Measurements from ENCODE around the gene SERPIND1. TPM values are rescaled to one million over a fixed set of nuclear protein-coding genes. Genes with fewer than 3 reads are reported as not detected.

Gene SERPIND1
- total and polyA plus RNA-seq, 2 donors (not counting 1 experiment from before 2014, with no cell fraction given) = not detected

DNA sequence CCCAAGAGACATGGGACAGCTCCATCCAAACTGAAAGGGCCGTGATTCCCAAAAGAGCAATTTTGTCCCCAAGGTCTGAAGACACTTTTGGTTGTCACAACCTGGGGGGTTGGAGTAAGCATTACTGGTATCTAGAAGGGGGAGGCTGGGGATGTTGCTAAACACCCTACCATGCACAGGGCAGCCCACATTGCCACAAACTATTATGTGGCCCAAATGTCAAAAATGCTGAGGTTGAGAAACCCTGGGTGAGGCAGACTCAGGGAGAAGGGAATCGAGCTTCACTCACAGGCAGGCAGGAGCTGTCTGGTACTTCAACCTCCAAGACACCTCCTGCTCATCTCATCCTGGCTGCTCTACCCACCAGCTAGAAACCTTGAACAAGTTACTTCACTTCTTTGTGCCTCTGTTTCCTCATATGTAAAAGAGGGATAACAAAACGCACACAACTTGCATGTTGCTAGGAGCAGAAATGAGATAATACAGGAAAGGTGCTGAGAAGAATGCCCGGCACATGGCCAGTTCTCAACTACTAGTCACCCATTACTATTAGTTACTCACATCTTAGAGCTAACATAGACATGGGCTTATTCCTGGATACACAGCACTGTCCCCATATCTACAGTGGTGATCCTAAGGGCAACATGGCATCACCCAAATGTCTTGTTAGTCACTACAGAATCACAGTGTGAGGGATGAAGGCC is 8.8 kb downstream of the SERPIND1 start:
- Histone ChIP-seq H3K4me2 (replicated peaks; ENCODE audit: low read depth, low read length, poor library complexity, severe bottlenecking) (no peak overlapping the region), H2AFZ (ENCODE audit: insufficient read depth, low read depth, low read length, poor library complexity, severe bottlenecking) (no peak overlapping the region), H3K9me3 (ENCODE audit: control extremely low read depth in 1 of 3, control insufficient read depth in 2 of 3, insufficient read depth in 1 of 3, low read length in 2 of 3) (no peaks in the 10 kb centered on the region), H3K27me3 (replicated peaks in 1 of 4; ENCODE audit: control extremely low read depth in 1 of 4, control insufficient read depth in 3 of 4, insufficient read depth in 4 of 4, low read length in 3 of 4) (no peaks in the 10 kb centered on the region), H3K27ac (ENCODE audit: low read length in 2 of 2) (no peak overlapping the region), H4K20me1 (ENCODE audit: control insufficient read depth, insufficient read depth, low read length, poor library complexity, severe bottlenecking) (no peaks in the 10 kb centered on the region), H3K4me1 (ENCODE audit: control insufficient read depth in 2 of 2, insufficient read depth in 2 of 2, low read length in 2 of 2) (peaks cover 7 to 9% of the 10 kb centered on the region in 2 donors), H3K4me3 (ENCODE audit: control extremely low read depth in 1 of 5, extremely low read depth in 1 of 5, insufficient read depth in 1 of 5, low read depth in 2 of 5, low read length in 4 of 5) (no peak overlapping the region), H3K79me2 (ENCODE audit: control insufficient read depth, insufficient read depth, low read length) (peaks cover 2% of the 10 kb centered on the region), H3K36me3 (replicated peaks in 1 of 2; ENCODE audit: control extremely low read depth in 1 of 2, control insufficient read depth in 1 of 2, extremely low read depth in 1 of 2, insufficient read depth in 2 of 2, low read length in 1 of 2) (peaks cover 0 to 45% of the 10 kb centered on the region in 2 experiments), H3K9ac (ENCODE audit: low read length) (no peak overlapping the region)
- Mint-ChIP-seq H3K27ac (no peak overlapping the region), H3K4me1 (peaks cover 11% of the 10 kb centered on the region), H3K4me3 (no peak overlapping the region), H3K27me3 (no peaks in the 10 kb centered on the region), H3K9me3 (ENCODE audit: insufficient read depth) (no peaks in the 10 kb centered on the region)
- ATAC-seq (ENCODE audit: low read depth) (no peak), DNase-seq (no peak)
- ChIA-PET POLR2A (interaction anchor here (0.6 kb wide), 1 partner anchor 78 kb away, joined by 3 read pairs; no protein-coding TSS in a partner anchor), CTCF (interaction anchor here (0.6 to 2.5 kb wide), 6 partner anchors 9 to 218 kb away, joined by 3 to 13 read pairs (median 7); partner anchors contain the start of gene SERPIND1)
- intact Hi-C loops (cut with micrococcal nuclease) = loop anchor here (1.0 kb wide), 1 partner anchor 176 kb away; no protein-coding TSS in a partner anchor
- no peak for TF ChIP-seq EZH2 (IDR thresholded peaks at IDR 0.05; ENCODE audit: borderline replicate concordance, insufficient read depth, low read depth, low read length, poor library complexity, severe bottlenecking)
- TF ChIP-seq CTCF (IDR thresholded peaks at IDR 0.05) = no peak
- 100% methylated on average over 1 of the region's 4 CpGs for WGBS (ENCODE audit: insufficient coverage)

DNA sequence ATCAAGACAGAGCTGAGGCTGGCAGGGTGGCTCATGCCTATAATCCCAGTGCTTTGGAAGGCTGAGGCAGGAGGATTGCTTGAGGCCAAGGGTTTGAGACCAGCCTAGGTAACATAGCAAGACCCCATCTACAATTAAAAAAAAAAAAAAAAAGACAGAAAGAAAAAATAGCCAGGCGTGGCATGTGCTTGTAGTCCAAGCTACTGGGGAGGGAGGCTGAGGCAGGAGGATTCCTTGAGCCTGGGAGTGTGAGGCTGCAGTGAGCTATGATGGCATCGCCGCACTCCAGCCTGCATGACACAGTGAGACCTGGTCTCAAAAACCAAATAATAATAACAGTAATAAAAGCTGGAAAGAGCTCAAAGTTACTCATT is 9.4 kb downstream of the SERPIND1 start:
- ATAC-seq (ENCODE audit: low read depth) = no peak
- H3K27ac Mint-ChIP-seq = no peak overlapping the region
- Histone ChIP-seq H3K4me3 (ENCODE audit: control extremely low read depth in 1 of 5, extremely low read depth in 1 of 5, insufficient read depth in 1 of 5, low read depth in 2 of 5, low read length in 4 of 5) (no peak overlapping the region), H3K27me3 (replicated peaks in 1 of 4; ENCODE audit: control extremely low read depth in 1 of 4, control insufficient read depth in 3 of 4, insufficient read depth in 4 of 4, low read length in 3 of 4) (no peaks in the 10 kb centered on the region), H3K36me3 (replicated peaks in 1 of 2; ENCODE audit: control extremely low read depth in 1 of 2, control insufficient read depth in 1 of 2, extremely low read depth in 1 of 2, insufficient read depth in 2 of 2, low read length in 1 of 2) (peaks cover 0 to 48% of the 10 kb centered on the region in 2 experiments), H3K27ac (ENCODE audit: low read length in 2 of 2) (no peak overlapping the region), H3K79me2 (ENCODE audit: control insufficient read depth, insufficient read depth, low read length) (peaks cover 2% of the 10 kb centered on the region), H2AFZ (ENCODE audit: insufficient read depth, low read depth, low read length, poor library complexity, severe bottlenecking) (no peak overlapping the region), H3K9ac (ENCODE audit: low read length) (no peak overlapping the region), H3K4me2 (replicated peaks; ENCODE audit: low read depth, low read length, poor library complexity, severe bottlenecking) (no peak overlapping the region), H3K9me3 (ENCODE audit: control extremely low read depth in 1 of 3, control insufficient read depth in 2 of 3, insufficient read depth in 1 of 3, low read length in 2 of 3) (no peaks in the 10 kb centered on the region), H3K4me1 (ENCODE audit: control insufficient read depth in 2 of 2, insufficient read depth in 2 of 2, low read length in 2 of 2) (peaks cover 7 to 9% of the 10 kb centered on the region in 2 donors), H4K20me1 (ENCODE audit: control insufficient read depth, insufficient read depth, low read length, poor library complexity, severe bottlenecking) (no peaks in the 10 kb centered on the region)
- intact Hi-C loops (cut with micrococcal nuclease) = loop anchor here (1.0 kb wide), 1 partner anchor 177 kb away; no protein-coding TSS in a partner anchor
- no peak for TF ChIP-seq EZH2 (IDR thresholded peaks at IDR 0.05; ENCODE audit: borderline replicate concordance, insufficient read depth, low read depth, low read length, poor library complexity, severe bottlenecking)
- no peak overlapping the region for H3K4me3 Mint-ChIP-seq
- H3K4me1 Mint-ChIP-seq = peaks cover 11% of the 10 kb centered on the region
- H3K9me3 Mint-ChIP-seq (ENCODE audit: insufficient read depth) = no peaks in the 10 kb centered on the region
- WGBS (ENCODE audit: insufficient coverage) = no CpG with 5 or more reads among the region's 3 CpGs
- POLR2A ChIA-PET = interaction anchor here (0.6 kb wide), 1 partner anchor 78 kb away, joined by 3 read pairs; no protein-coding TSS in a partner anchor
- no peak for DNase-seq
- no peaks in the 10 kb centered on the region for H3K27me3 Mint-ChIP-seq
- CTCF ChIA-PET = interaction anchor here (0.6 to 2.5 kb wide), 12 partner anchors 10 to 219 kb away, joined by 3 to 13 read pairs (median 4); partner anchors contain the start of gene SERPIND1
